GM18511 (cell line): ENCODE data around the gene PSPH.
"Not testable (repeated sequence)": the region's sequence is repeated elsewhere in the genome, so short reads cannot be mapped to it uniquely, and the experiment has no call there.

Experiments used
- ATAC-seq: cut with Tn5 transposase; IDR thresholded peaks from one replicate; pipeline ENCODE4 v1.9.1; 2021; ENCODE audit warnings: mild to moderate bottlenecking, moderate library complexity; ENCODE audit not compliant: unreplicated experiment

The PSPH gene

GRCh38 chr7:56051339-56052191 is at the start of gene PSPH, which contains the start of gene CCT6A:
TSS of gene PSPH (minus strand) at chr7:56051444. CDS start at chr7:56021212, 30,232 bp downstream.
TSS of gene CCT6A (plus strand) at chr7:56051765. CDS start at chr7:56051849, 84 bp downstream.
- peak; percentile 94 for ATAC-seq

- no peak for ATAC-seq
Observed at GRCh38 chr7:56099653-56100052, 48.4 kb upstream of the PSPH start.

- not testable (repeated sequence) for ATAC-seq
Observed at GRCh38 chr7:56098187-56099008, 47.2 kb upstream of the PSPH start.

- ATAC-seq = no peak
Observed at GRCh38 chr7:56097700-56098099, 46.5 kb upstream of the PSPH start.

GRCh38 chr7:56092789-56093531 is 41.7 kb upstream of the PSPH start, which contains the start of gene PHKG1:
TSS of gene PHKG1 (minus strand) at chr7:56092952. CDS start at chr7:56088941, 4,011 bp downstream.
- no peak for ATAC-seq

GRCh38 chr7:56092388-56092787 is 41.1 kb upstream of the PSPH start:
- not testable (repeated sequence) for ATAC-seq

- no peak for ATAC-seq
Observed at GRCh38 chr7:56091591-56091990, 40.3 kb upstream of the PSPH start.

- no peak for ATAC-seq
Observed at GRCh38 chr7:56087445-56087844, 36.2 kb upstream of the PSPH start.

GRCh38 chr7:56086761-56087160 is 35.5 kb upstream of the PSPH start:
- no peak for ATAC-seq

GRCh38 chr7:56083150-56083785 is 32.0 kb upstream of the PSPH start:
- no peak for ATAC-seq

GRCh38 chr7:56081626-56082340 is 30.5 kb upstream of the PSPH start:
- ATAC-seq = no peak

- not testable (repeated sequence) for ATAC-seq
Observed at GRCh38 chr7:56080726-56081435, 29.6 kb upstream of the PSPH start.

- ATAC-seq = no peak
Observed at GRCh38 chr7:56079450-56080185, 28.4 kb upstream of the PSPH start.

GRCh38 chr7:56078196-56078595 is 27.0 kb upstream of the PSPH start:
- ATAC-seq = no peak

- ATAC-seq = no peak
Observed at GRCh38 chr7:56077681-56078080, 26.4 kb upstream of the PSPH start.

GRCh38 chr7:56074371-56074791 is 23.1 kb upstream of the PSPH start:
- peak; percentile 98 for ATAC-seq

- not testable (repeated sequence) for ATAC-seq
Observed at GRCh38 chr7:56066376-56066775, 15.1 kb upstream of the PSPH start.

- ATAC-seq = peak; percentile 90
Observed at GRCh38 chr7:56063882-56064625, 12.8 kb upstream of the PSPH start, which contains the start of gene SUMF2. TSS of gene SUMF2 (plus strand) at chr7:56064286. CDS start at chr7:56064312, 26 bp downstream.
